SK-N-SH treated with all-trans-retinoic acid at 6 μM for 48 hours (cell line): Measurements from ENCODE around the gene LURAP1L.

Experiments
- ARNTL ChIP-seq: fragments of 450-650 bp; formaldehyde crosslinking; IDR thresholded peaks from 2 replicates; pipeline ENCODE4 v1.5.0; 2020; ENCODE audit warnings: low read depth, mild to moderate bottlenecking, moderate library complexity, borderline replicate concordance
- ZC3H10 ChIP-seq: fragments of 250-450 bp; sonication (Bioruptor Pico); IDR thresholded peaks from 2 replicates; pipeline ENCODE4 v1.5.1; 2021; ENCODE audit warnings: mild to moderate bottlenecking, moderate library complexity
- ZFP30 ChIP-seq: fragments of 450-650 bp; formaldehyde crosslinking; IDR thresholded peaks from 2 replicates; pipeline ENCODE4 v1.5.0; 2022; ENCODE audit warnings: mild to moderate bottlenecking, moderate library complexity
- ZNF8 ChIP-seq: fragments of 450-650 bp; formaldehyde crosslinking; IDR thresholded peaks from 2 replicates; pipeline ENCODE4 v1.5.0; 2020; ENCODE audit warnings: mild to moderate bottlenecking, moderate library complexity

GRCh38 chr9:12774861-12775678 is at the start of gene LURAP1L:
- TF ChIP-seq ZC3H10 (CRISPR knock-in tag) (no peak), ZNF8 (CRISPR knock-in tag) (no peak), ZFP30 (CRISPR knock-in tag) (no peak), ARNTL (CRISPR knock-in tag) (no peak)
